ENCODE data around the gene SLC2A13.

GRCh38 chr12:40022850-40023249 is 83.0 kb downstream of the SLC2A13 start:
- no peak for TF ChIP-seq EP300 (IDR thresholded peaks at IDR 0.05)
- TF ChIP-seq CTCF (IDR thresholded peaks at IDR 0.05) = no peak
- no peak for TF ChIP-seq POLR2A (IDR thresholded peaks at IDR 0.05)

Measured in tibial nerve (tissue), 4 donors.